ENCODE results near the gene POLR2F.

- TF ChIP-seq CTCF (conservative IDR thresholded peaks at IDR 0.05 in 1 of 2, IDR thresholded peaks at IDR 0.05 in 1 of 2; ENCODE audit: extremely low read depth in 1 of 2, insufficient read depth in 1 of 2, low read depth in 1 of 2, low read length in 2 of 2) (no peak), EZH2 (IDR thresholded peaks at IDR 0.05; ENCODE audit: borderline replicate concordance, low read length) (no peak)
Observed at GRCh38 chr22:37932821-37933578, 20.5 kb upstream of the POLR2F start.
